NCI-H1048 (cell line): ENCODE data around the gene RHPN2.
"Not testable (repeated sequence)": the region's sequence is repeated elsewhere in the genome, so short reads cannot be mapped to it uniquely, and the experiment has no call there.

Source experiments
- DNase-seq: peaks from one replicate; lab custom pipeline; 2025; lab: John Stamatoyannopoulos, UW

RHPN2 gene

DNA sequence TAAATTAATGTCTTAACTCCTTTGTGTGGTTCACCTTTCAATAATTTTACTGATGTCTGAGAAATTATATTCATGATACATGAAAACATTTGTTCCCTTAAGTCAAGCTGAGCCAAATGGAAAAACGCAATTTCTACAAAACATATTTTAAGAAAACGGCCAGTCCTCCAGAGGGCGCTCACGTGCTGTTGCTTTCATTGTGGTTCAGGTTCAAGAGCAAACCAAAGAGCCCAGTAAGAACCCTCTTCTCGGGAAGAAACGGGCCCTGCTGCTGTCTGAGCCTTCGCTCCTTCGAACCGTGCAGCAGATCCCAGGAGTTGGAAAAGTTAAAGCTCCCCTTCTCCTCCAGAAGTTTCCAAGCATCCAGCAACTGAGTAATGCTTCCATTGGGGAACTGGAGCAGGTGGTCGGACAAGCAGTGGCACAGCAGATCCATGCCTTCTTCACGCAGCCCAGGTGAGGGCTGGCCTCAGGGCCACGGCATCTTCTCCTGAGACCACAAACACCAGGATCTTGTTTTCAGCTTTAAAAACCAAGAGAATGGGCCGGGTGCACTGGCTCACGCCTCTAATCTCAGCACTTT, 88.4 kb downstream of the RHPN2 start:
- peak; percentile 11 for DNase-seq

DNA sequence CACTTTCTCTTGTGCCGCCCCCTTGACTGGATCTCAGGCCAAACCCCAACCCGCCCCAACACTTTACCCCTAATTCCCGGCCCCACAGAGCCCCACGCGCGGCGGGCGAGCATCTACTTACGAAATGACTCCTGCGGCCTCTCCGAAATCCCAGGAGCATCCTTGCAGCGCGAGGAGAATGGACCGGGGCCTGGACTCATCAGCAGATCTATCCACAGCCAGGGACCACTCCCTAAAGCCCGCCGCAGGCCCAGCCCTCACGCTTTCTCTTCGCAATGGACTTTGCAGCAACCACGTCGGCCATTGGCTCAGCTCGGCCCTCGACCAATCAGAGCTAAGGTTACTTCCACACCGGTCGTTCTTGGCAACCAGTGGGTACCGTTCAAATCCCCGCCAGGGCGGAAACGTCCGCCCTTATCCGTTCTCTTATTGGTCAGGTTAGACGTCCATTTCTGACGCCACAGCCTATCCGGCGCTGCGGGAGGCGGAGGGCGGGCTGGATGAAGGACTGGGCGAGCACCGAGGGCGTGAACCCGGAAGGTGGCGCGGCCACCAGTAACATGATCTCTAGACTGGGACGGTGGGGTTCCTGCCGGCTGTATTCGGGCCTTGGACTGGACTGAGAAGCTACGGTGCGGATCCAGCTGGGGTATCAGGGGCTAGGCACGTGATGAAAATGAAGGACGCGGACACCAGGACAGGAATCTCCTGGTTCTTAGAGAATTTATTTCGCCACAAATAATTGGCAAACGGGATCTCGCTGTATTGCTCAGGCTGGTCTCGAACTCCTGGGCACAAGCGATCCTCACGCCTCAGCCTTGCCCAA, 92.8 kb downstream of the RHPN2 start, which contains the start of the genes CEP89 and FAAP24:
CEP89 (minus strand) TSS at position 244 of the 826 bp plus-strand sequence; CDS start at position 160, 84 bp downstream.
FAAP24 (plus strand) TSS at position 528 of the 826 bp plus-strand sequence. CDS start 955 bp downstream, outside the sequence.
- peak; percentile 90 for DNase-seq

DNA sequence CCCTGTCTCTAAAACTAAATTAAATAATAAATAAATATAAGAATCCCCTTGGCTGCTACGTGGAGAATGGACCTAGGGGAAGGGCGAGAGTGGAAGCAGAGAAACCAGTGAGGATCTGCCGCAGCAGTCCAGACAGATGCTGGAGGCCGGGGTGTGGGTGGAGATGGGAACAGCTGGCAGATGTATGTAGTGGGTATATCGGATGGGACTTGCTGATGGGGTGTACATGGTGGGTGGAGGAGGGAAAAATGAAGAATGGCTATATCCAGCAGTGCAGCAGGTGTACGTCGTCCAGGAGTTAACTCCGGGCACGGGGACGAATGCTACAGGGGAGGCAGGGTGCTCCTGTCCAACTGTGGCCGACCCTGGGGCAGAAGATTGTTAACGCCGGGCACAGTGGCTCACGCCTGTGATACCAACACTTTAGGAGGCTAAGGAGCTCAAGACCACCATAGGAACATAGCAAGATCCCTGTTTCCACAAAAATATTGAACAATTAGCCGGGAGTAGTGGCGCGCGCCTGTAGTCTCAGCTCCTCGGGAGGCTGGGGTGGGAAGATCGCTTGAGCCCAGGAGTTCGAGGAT, 93.6 kb downstream of the RHPN2 start:
- no peak for DNase-seq

DNA sequence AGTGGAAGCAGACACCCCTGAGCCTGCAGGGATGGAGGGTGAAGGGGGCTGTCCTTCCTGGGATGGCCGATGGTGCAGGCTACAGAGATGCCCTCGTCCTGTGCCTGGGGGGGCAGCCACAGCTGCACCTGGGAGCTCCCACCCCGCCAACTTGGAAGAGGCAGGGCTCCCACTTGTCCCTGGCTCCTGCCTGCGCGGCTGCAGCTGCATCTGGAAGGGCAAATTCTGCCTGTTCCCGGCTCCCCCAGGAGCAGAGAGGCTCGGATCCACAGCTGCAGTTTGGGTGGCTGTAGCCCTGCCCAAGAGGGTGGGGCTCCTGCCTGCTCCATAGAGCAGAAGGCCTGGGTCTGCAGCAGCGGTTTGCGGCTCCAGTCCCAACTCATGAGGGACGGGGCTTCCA, 95.1 kb downstream of the RHPN2 start:
- DNase-seq: no peak

DNA sequence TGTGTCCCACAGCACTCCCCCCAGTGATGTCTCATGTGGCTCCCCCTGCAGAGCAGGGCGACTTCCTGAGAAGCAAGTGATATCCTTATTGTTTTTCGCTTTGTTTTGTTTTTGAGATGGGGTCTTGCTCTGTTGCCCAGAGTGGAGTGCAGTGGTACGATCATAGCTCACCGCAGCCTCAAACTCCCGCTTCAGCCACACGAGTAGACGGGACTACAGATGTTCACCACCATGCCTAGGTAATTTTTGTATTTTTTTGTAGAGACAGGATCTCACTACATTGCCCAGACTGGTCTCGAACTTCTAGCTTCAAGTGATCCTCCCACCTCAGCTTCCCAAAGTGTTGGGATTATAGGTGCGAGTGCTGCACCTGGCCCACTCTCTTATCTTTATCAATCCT, 97.9 kb downstream of the RHPN2 start:
- no peak for DNase-seq

- DNase-seq: no peak
Observed at GRCh38 chr19:32945260-32945659, 119.4 kb downstream of the RHPN2 start.

- not testable (repeated sequence) for DNase-seq
Observed at GRCh38 chr19:32941273-32941672, 123.4 kb downstream of the RHPN2 start.

DNA sequence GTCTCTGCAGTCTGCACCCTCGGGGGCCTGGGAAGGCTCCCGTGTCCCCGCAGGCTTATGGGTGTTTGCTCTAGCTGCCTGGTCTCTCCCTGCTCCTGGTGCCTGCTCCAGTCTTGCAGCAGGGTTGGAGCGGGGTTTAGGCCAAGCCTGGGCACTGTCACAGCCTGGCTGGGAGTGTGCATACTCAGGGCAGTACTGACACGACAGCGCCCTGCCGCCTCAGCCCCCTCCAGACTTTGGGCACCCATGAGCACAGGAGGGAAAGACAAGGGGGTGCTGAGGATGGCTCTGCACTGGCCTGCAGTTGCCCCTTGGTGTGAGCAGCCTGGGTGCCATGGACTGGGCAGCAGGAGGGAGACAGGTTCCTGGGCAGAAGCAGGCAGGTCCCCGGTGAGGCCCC, 128.6 kb downstream of the RHPN2 start:
- no peak for DNase-seq

DNA sequence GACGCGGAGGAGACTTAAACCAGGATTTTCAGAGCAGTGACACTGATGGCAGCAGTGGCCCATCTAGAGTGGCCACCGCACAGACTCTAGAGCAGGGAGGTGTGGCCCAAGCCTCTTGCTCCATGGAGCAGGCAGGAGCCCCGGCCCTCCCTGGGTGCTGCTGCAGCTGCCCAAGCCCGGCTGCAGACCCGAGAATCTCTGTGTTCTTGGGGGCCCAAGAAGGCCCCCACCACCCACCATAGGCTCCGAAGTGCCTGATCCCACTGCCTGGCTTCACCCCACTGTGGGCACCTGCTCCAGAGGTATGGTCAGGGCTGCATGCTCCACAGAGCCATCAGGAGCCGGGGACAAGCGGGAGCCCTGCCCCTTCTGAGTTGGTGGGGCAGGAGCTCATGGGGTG, 129.1 kb downstream of the RHPN2 start:
- DNase-seq: no peak

- no peak for DNase-seq
Observed at GRCh38 chr19:32933571-32933970, 131.1 kb downstream of the RHPN2 start.

DNA sequence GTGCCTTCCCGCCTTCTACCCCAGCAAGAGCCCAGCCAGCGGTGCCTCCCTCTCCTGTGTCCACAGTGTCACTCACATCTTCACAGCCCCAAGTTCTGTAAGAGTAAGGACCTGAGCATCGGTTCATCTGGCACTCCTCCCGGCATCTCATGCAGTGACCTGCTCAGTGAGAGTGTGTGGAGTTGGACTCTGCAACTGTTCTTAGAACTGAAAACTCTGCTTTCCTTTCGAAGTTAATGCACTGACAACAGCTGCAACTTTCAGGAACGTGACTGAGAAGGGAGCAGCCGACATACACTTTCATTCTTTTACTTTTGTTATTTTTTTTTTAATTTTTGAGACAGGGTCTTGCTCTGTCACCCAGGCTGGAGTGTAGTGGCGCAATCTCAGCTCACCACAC, 134.1 kb downstream of the RHPN2 start:
- no peak for DNase-seq

GRCh38 chr19:32928806-32929205, 135.9 kb downstream of the RHPN2 start:
- DNase-seq: no peak
